Stimulated activated naive CD4-positive, alpha-beta T cell (primary cell): ENCODE data around the gene CEP170B.
"Not testable (repeated sequence)": the region's sequence is repeated elsewhere in the genome, so short reads cannot be mapped to it uniquely, and the experiment has no call there.

Experiments used
- DNase-seq, 6 experiments: peaks; one replicate each; lab custom pipeline; 2025; lab: John Stamatoyannopoulos, UW

CEP170B gene

GRCh38 chr14:104844306-104845032 is 20.6 kb upstream of the CEP170B start:
- no peak for DNase-seq

- no peak for DNase-seq
These were observed 19.9 kb upstream of the CEP170B start for GRCh38 chr14:104845033-104845666.

- no peak for DNase-seq
These were observed 19.1 kb upstream of the CEP170B start for GRCh38 chr14:104845834-104846441.

- no peak for DNase-seq
These were observed 12.8 kb upstream of the CEP170B start for GRCh38 chr14:104852280-104852663.

GRCh38 chr14:104855532-104856090 is 9.5 kb upstream of the CEP170B start:
- DNase-seq, result no peak

- no peak for DNase-seq
These were observed 8.8 kb upstream of the CEP170B start for GRCh38 chr14:104856157-104856868.

GRCh38 chr14:104856869-104857860 is 7.9 kb upstream of the CEP170B start:
- DNase-seq, result no peak

GRCh38 chr14:104857931-104858330 is 7.1 kb upstream of the CEP170B start:
- DNase-seq, result not testable (repeated sequence)

GRCh38 chr14:104858811-104859426 is 6.1 kb upstream of the CEP170B start:
- no peak for DNase-seq

GRCh38 chr14:104859900-104860299 is 5.2 kb upstream of the CEP170B start:
- no peak for DNase-seq

GRCh38 chr14:104860414-104860813 is 4.7 kb upstream of the CEP170B start:
- DNase-seq, result no peak

- no peak for DNase-seq
These were observed 1.8 kb upstream of the CEP170B start for GRCh38 chr14:104863131-104863862.

GRCh38 chr14:104863923-104864266 is 1.2 kb upstream of the CEP170B start:
- peak in 1 of 6 experiments; percentile 7 for DNase-seq

GRCh38 chr14:104864267-104865080 is 594 bp upstream of the CEP170B start:
- DNase-seq, result peak in 2 of 6 experiments; percentile 15 to 43

GRCh38 chr14:104865631-104866441 is 768 bp downstream of the CEP170B start:
- peak in 1 of 6 experiments; percentile 5 for DNase-seq

- DNase-seq, result no peak
These were observed 1.6 kb downstream of the CEP170B start for GRCh38 chr14:104866451-104867370.
